HepG2 (cell line): ENCODE measurements around the gene WNT3A. TPM values are rescaled to one million over a fixed set of nuclear protein-coding genes. Genes with fewer than 3 reads are reported as not detected.

ENCODE experiments used
- ARNTL ChIP-seq: sonication (generic); formaldehyde crosslinking; IDR thresholded peaks from 2 replicates; pipeline ENCODE4 v1.4.0; 2020; ENCODE audit warnings: mild to moderate bottlenecking, missing genetic modification reagents
- IKZF4 ChIP-seq: sonication (generic); formaldehyde crosslinking; IDR thresholded peaks from 2 replicates; pipeline ENCODE4 v1.5.1; 2020; ENCODE audit warnings: borderline replicate concordance, mild to moderate bottlenecking, low read depth, missing genetic modification reagents; ENCODE audit errors: not compliant biosample characterization
- MTF2 ChIP-seq: sonication (generic); formaldehyde crosslinking; IDR thresholded peaks from 2 replicates; pipeline ENCODE4 v1.5.0; 2020; ENCODE audit warnings: missing genetic modification reagents, borderline replicate concordance
- MYC ChIP-seq: sonication (generic); formaldehyde crosslinking; IDR thresholded peaks from 2 replicates; pipeline ENCODE4 v1.9.0; 2021; ENCODE audit warnings: missing genetic modification reagents, borderline replicate concordance
- NR2F6 ChIP-seq, 2 experiments: IDR thresholded peaks; 2 replicates each; pipeline ENCODE4 v1.6.1; 2016; ENCODE audit warnings: antibody characterized with exemption in 1 of 2, mild to moderate bottlenecking in 1 of 2
- POLR2A ChIP-seq, 2 experiments: IDR thresholded peaks; 2 replicates each; pipeline ENCODE4 v1.6.1; 2011; ENCODE audit warnings: low read depth in 2 of 2, low read length in 2 of 2, mild to moderate bottlenecking in 1 of 2, moderate library complexity in 1 of 2; ENCODE audit not compliant: insufficient read depth in 1 of 2
- SMAD3 ChIP-seq: sonication (generic); formaldehyde crosslinking; IDR thresholded peaks from 2 replicates; pipeline ENCODE4 v1.4.0; 2020; ENCODE audit warnings: missing genetic modification reagents
- TBX3 ChIP-seq: fragments of 450-650 bp; IDR thresholded peaks from 2 replicates; pipeline ENCODE4 v1.6.1; 2017; ENCODE audit warnings: antibody characterized with exemption, mild to moderate bottlenecking, inconsistent platforms, borderline replicate concordance
- TERF1 ChIP-seq: sonication (generic); formaldehyde crosslinking; IDR thresholded peaks from 2 replicates; pipeline ENCODE4 v1.8.0; 2022; ENCODE audit warnings: mild to moderate bottlenecking, missing genetic modification reagents, moderate library complexity
- ZC3H4 ChIP-seq: sonication (generic); formaldehyde crosslinking; IDR thresholded peaks from 2 replicates; pipeline ENCODE4 v1.4.0; 2020; ENCODE audit warnings: missing genetic modification reagents, borderline replicate concordance
- ZFP36L2 ChIP-seq: sonication (generic); formaldehyde crosslinking; IDR thresholded peaks from 2 replicates; pipeline ENCODE4 v1.4.0; 2020; ENCODE audit warnings: missing genetic modification reagents
- ZFX ChIP-seq: sonication (generic); formaldehyde crosslinking; IDR thresholded peaks from 2 replicates; pipeline ENCODE4 v1.4.0; 2020; ENCODE audit warnings: mild to moderate bottlenecking, low read depth, missing genetic modification reagents, moderate library complexity
- ZNF44 ChIP-seq: sonication (generic); formaldehyde crosslinking; IDR thresholded peaks from 2 replicates; pipeline ENCODE4 v1.5.1; 2020; ENCODE audit warnings: mild to moderate bottlenecking, missing genetic modification reagents
- ZNF720 ChIP-seq: sonication (generic); formaldehyde crosslinking; IDR thresholded peaks from 2 replicates; pipeline ENCODE4 v1.4.0; 2020; ENCODE audit warnings: missing genetic modification reagents
- ZNF775 ChIP-seq: sonication (generic); formaldehyde crosslinking; IDR thresholded peaks from 2 replicates; pipeline ENCODE4 v1.4.0; 2020; ENCODE audit warnings: missing genetic modification reagents, mild to moderate bottlenecking, moderate library complexity, borderline replicate concordance
- ZNF780A ChIP-seq: sonication (generic); formaldehyde crosslinking; IDR thresholded peaks from 2 replicates; pipeline ENCODE4 v1.8.0; 2022; ENCODE audit warnings: mild to moderate bottlenecking, missing genetic modification reagents, moderate library complexity
- ZNF83 ChIP-seq: sonication (generic); formaldehyde crosslinking; IDR thresholded peaks from 2 replicates; pipeline ENCODE4 v1.4.0; 2020; ENCODE audit warnings: missing genetic modification reagents, mild to moderate bottlenecking, borderline replicate concordance
- ZSCAN9 ChIP-seq: IDR thresholded peaks from 2 replicates; pipeline ENCODE4 v1.6.1; 2016; ENCODE audit warnings: borderline replicate concordance
- polyA plus RNA-seq, 8 experiments: library from polyadenylated mRNA; depleted of rRNA in 3 of 8; stranded (reverse) in 7 of 8; unstranded in 1 of 8; fragments of >200 nt; fragmentation: Illumina TruSeq in 4 of 8; extraction: Trizol in 4 of 8; gene quantifications; 2 replicates each; pipeline versions ENCODE4 v1.2.1 to v1.2.3, GENCODE V29; 2011 to 2016; ENCODE audit warnings: low read depth in 4 of 8, missing spikeins in 1 of 8, mixed read lengths in 1 of 8; ENCODE audit not compliant: insufficient read depth in 1 of 8
- total RNA-seq, 5 experiments: library from RNA; depleted of rRNA; stranded (reverse); fragments of >200 nt; fragmentation: Illumina TruSeq; extraction: Trizol; gene quantifications; 2 replicates each; pipeline ENCODE4 v1.2.3, GENCODE V29; 2016; ENCODE audit warnings: low read depth in 1 of 5
- TF ChIP-seq, protein P1 (sequence below): sonication (generic); formaldehyde crosslinking; IDR thresholded peaks from 2 replicates; pipeline ENCODE4 v1.5.0; 2020; ENCODE audit warnings: mild to moderate bottlenecking, missing genetic modification reagents, borderline replicate concordance
- TF ChIP-seq, protein P2 (sequence below): sonication (generic); IDR thresholded peaks from 2 replicates; pipeline ENCODE4 v1.6.1; 2016; ENCODE audit warnings: low read depth, borderline replicate concordance
- TF ChIP-seq, protein P3 (sequence below): sonication (generic); formaldehyde crosslinking; conservative IDR thresholded peaks from 2 replicates; pipeline ENCODE4 v1.8.1; 2023; ENCODE audit warnings: missing genetic modification reagents

The WNT3A gene
- total and polyA plus RNA-seq, 2 of the 13 experiments (the other 11 are each of a cell fraction or from before 2014, with no cell fraction given): not detected

- TF ChIP-seq TERF1 (CRISPR knock-in tag) (no peak), ZNF780A (CRISPR knock-in tag) (no peak), ZNF83 (no peak), ZNF44 (no peak), ZSCAN9 (CRISPR knock-in tag) (no peak), SMAD3 (no peak), MYC (CRISPR knock-in tag) (0 out of 2 replicates have a peak, but pooled peaks have one; percentile 19), IKZF4 (CRISPR knock-in tag) (no peak), ZNF775 (no peak), ZNF720 (no peak), ZFP36L2 (CRISPR knock-in tag) (no peak), ZC3H4 (CRISPR knock-in tag) (no peak), ARNTL (CRISPR knock-in tag) (no peak), NR2F6 (IDR thresholded peaks at IDR 0.05) (peak; percentile 30; the same call in 1 of the 2 replicates), NR2F6 (CRISPR knock-in tag; IDR thresholded peaks at IDR 0.05) (no peak), TBX3 (no peak), ZFX (CRISPR knock-in tag) (peak; percentile 18; the same call in 1 of the 2 replicates), POLR2A (IDR thresholded peaks at IDR 0.05; ENCODE audit: insufficient read depth in 1 of 2, low read depth in 2 of 2, low read length in 2 of 2) (peak in 1 of 2 experiments; percentile 23; a peak in 1 of 4 replicates), MTF2 (CRISPR knock-in tag) (no peak)
- TF ChIP-seq, protein P1, sequence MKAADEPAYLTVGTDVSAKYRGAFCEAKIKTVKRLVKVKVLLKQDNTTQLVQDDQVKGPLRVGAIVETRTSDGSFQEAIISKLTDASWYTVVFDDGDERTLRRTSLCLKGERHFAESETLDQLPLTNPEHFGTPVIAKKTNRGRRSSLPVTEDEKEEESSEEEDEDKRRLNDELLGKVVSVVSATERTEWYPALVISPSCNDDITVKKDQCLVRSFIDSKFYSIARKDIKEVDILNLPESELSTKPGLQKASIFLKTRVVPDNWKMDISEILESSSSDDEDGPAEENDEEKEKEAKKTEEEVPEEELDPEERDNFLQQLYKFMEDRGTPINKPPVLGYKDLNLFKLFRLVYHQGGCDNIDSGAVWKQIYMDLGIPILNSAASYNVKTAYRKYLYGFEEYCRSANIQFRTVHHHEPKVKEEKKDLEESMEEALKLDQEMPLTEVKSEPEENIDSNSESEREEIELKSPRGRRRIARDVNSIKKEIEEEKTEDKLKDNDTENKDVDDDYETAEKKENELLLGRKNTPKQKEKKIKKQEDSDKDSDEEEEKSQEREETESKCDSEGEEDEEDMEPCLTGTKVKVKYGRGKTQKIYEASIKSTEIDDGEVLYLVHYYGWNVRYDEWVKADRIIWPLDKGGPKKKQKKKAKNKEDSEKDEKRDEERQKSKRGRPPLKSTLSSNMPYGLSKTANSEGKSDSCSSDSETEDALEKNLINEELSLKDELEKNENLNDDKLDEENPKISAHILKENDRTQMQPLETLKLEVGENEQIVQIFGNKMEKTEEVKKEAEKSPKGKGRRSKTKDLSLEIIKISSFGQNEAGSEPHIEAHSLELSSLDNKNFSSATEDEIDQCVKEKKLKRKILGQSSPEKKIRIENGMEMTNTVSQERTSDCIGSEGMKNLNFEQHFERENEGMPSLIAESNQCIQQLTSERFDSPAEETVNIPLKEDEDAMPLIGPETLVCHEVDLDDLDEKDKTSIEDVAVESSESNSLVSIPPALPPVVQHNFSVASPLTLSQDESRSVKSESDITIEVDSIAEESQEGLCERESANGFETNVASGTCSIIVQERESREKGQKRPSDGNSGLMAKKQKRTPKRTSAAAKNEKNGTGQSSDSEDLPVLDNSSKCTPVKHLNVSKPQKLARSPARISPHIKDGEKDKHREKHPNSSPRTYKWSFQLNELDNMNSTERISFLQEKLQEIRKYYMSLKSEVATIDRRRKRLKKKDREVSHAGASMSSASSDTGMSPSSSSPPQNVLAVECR: peak; percentile 47; the same call in 1 of the 2 replicates
- TF ChIP-seq, protein P2, sequence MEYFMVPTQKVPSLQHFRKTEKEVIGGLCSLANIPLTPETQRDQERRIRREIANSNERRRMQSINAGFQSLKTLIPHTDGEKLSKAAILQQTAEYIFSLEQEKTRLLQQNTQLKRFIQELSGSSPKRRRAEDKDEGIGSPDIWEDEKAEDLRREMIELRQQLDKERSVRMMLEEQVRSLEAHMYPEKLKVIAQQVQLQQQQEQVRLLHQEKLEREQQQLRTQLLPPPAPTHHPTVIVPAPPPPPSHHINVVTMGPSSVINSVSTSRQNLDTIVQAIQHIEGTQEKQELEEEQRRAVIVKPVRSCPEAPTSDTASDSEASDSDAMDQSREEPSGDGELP: peak; percentile 20; the same call in 1 of the 2 replicates
- TF ChIP-seq, protein P3, sequence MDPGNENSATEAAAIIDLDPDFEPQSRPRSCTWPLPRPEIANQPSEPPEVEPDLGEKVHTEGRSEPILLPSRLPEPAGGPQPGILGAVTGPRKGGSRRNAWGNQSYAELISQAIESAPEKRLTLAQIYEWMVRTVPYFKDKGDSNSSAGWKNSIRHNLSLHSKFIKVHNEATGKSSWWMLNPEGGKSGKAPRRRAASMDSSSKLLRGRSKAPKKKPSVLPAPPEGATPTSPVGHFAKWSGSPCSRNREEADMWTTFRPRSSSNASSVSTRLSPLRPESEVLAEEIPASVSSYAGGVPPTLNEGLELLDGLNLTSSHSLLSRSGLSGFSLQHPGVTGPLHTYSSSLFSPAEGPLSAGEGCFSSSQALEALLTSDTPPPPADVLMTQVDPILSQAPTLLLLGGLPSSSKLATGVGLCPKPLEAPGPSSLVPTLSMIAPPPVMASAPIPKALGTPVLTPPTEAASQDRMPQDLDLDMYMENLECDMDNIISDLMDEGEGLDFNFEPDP (CRISPR knock-in tag): 0 out of 2 replicates have a peak, but pooled peaks have one; percentile 66
These were observed 83.8 kb downstream of the WNT3A start (continued) for GRCh38 chr1:228090613-228091081.
